Skeletal muscle tissue (tissue), 4 donors: Measurements from ENCODE around the gene NAGA. TPM values are rescaled to one million over a fixed set of nuclear protein-coding genes. Genes with fewer than 3 reads are reported as not detected.

Source experiments
- H3K27ac ChIP-seq: one replicate; pipeline ENCODE4 v1.7.0; 2013; ENCODE audit warnings: mild to moderate bottlenecking, low read depth, low read length, inconsistent platforms
- H3K27me3 ChIP-seq, 3 donors: one replicate each; pipeline ENCODE4 v1.7.0; 2013; ENCODE audit warnings: low read length in 3 of 3; ENCODE audit not compliant: control insufficient read depth in 3 of 3, insufficient read depth in 3 of 3
- H3K36me3 ChIP-seq, 3 donors: one replicate each; pipeline ENCODE4 v1.7.0; 2013; ENCODE audit warnings: low read length in 3 of 3; ENCODE audit not compliant: control insufficient read depth in 3 of 3, insufficient read depth in 3 of 3
- H3K4me1 ChIP-seq, 3 donors: one replicate each; pipeline ENCODE4 v1.7.0; 2013; ENCODE audit warnings: low read length in 3 of 3, mild to moderate bottlenecking in 3 of 3; ENCODE audit not compliant: control insufficient read depth in 3 of 3, insufficient read depth in 3 of 3
- H3K4me3 ChIP-seq, 3 donors: one replicate each; pipeline ENCODE4 v1.7.0; 2013; ENCODE audit warnings: low read length in 3 of 3
- H3K9ac ChIP-seq, 3 donors: one replicate each; pipeline ENCODE4 v1.7.0; 2013; ENCODE audit warnings: low read length in 3 of 3, mild to moderate bottlenecking in 3 of 3, moderate library complexity in 2 of 3, low read depth in 1 of 3
- H3K9me3 ChIP-seq, 3 donors: one replicate each; pipeline ENCODE4 v1.7.0; 2013; ENCODE audit warnings: low read length in 3 of 3; ENCODE audit not compliant: control insufficient read depth in 3 of 3
- total RNA-seq: library from RNA; depleted of rRNA; stranded (reverse); fragments of >200 nt; gene quantifications from one replicate; pipeline ENCODE4 v1.2.3, GENCODE V29; 2014
- donor health status: Osteomylitis.

Gene NAGA
- total RNA-seq, 1 donor from 2014 or later = 26.1 TPM

GRCh38 chr22:42067671-42068251 is 2.9 kb downstream of the NAGA start:
- Histone ChIP-seq H3K9me3 (no peaks in the 10 kb centered on the region), H3K4me3 (no peak overlapping the region), H3K9ac (no peak overlapping the region), H3K27me3 (no peaks in the 10 kb centered on the region), H3K4me1 (peaks cover 19 to 25% (median 20%) of the 10 kb centered on the region in 3 donors), H3K27ac (no peak overlapping the region), H3K36me3 (peaks cover 39% of the 10 kb centered on the region in 3 donors)

GRCh38 chr22:42066937-42067336 is 3.7 kb downstream of the NAGA start:
- H3K27me3 ChIP-seq = no peaks in the 10 kb centered on the region
- peaks cover 44 to 45% (median 45%) of the 10 kb centered on the region in 3 donors for H3K36me3 ChIP-seq
- no peak overlapping the region for H3K9ac ChIP-seq
- no peaks in the 10 kb centered on the region for H3K9me3 ChIP-seq
- no peak overlapping the region for H3K27ac ChIP-seq
- H3K4me3 ChIP-seq = no peak overlapping the region
- peaks cover 19 to 25% (median 20%) of the 10 kb centered on the region in 3 donors for H3K4me1 ChIP-seq

- Histone ChIP-seq H3K27ac (no peak overlapping the region), H3K9me3 (no peaks in the 10 kb centered on the region), H3K9ac (no peak overlapping the region), H3K4me1 (peaks cover 13 to 19% (median 14%) of the 10 kb centered on the region in 3 donors), H3K36me3 (peaks cover 47 to 49% (median 49%) of the 10 kb centered on the region in 3 donors), H3K4me3 (no peak overlapping the region), H3K27me3 (no peaks in the 10 kb centered on the region)
These were observed 4.4 kb downstream of the NAGA start for GRCh38 chr22:42066126-42066761.

- Histone ChIP-seq H3K4me1 (peaks cover 9 to 14% (median 10%) of the 10 kb centered on the region in 3 donors), H3K36me3 (peaks cover 54 to 56% (median 56%) of the 10 kb centered on the region in 3 donors), H3K4me3 (no peak overlapping the region), H3K27me3 (no peaks in the 10 kb centered on the region), H3K27ac (no peak overlapping the region), H3K9me3 (no peaks in the 10 kb centered on the region), H3K9ac (no peak overlapping the region)
These were observed 5.0 kb downstream of the NAGA start for GRCh38 chr22:42065438-42066125.

GRCh38 chr22:42064629-42065028 is 6.0 kb downstream of the NAGA start:
- Histone ChIP-seq H3K4me1 (peaks cover 3 to 7% (median 3%) of the 10 kb centered on the region in 3 donors), H3K9me3 (no peaks in the 10 kb centered on the region), H3K27me3 (no peaks in the 10 kb centered on the region), H3K4me3 (no peak overlapping the region), H3K9ac (no peak overlapping the region), H3K36me3 (peaks cover 64 to 65% (median 65%) of the 10 kb centered on the region in 3 donors), H3K27ac (no peak overlapping the region)

GRCh38 chr22:42062506-42063170 is 8.0 kb downstream of the NAGA start:
- H3K9ac ChIP-seq = no peak overlapping the region
- no peak overlapping the region for H3K27ac ChIP-seq
- peaks cover 62 to 71% (median 69%) of the 10 kb centered on the region in 3 donors for H3K36me3 ChIP-seq

GRCh38 chr22:42061041-42061440 is 9.6 kb downstream of the NAGA start:
- no peak overlapping the region for H3K27ac ChIP-seq
- H3K4me1 ChIP-seq = no peaks in the 10 kb centered on the region
- no peak overlapping the region for H3K9ac ChIP-seq
- H3K9me3 ChIP-seq = peaks cover 0 to 6% (median 0%) of the 10 kb centered on the region in 3 donors
- H3K36me3 ChIP-seq = peaks cover 47 to 57% (median 53%) of the 10 kb centered on the region in 3 donors
- H3K27me3 ChIP-seq = no peaks in the 10 kb centered on the region
- no peak overlapping the region for H3K4me3 ChIP-seq

More at GRCh38 chr22:42062506-42063170, 8.0 kb downstream of the NAGA start:
- H3K4me1 ChIP-seq = no peaks in the 10 kb centered on the region
- no peak overlapping the region for H3K4me3 ChIP-seq
- no peaks in the 10 kb centered on the region for H3K27me3 ChIP-seq
- no peaks in the 10 kb centered on the region for H3K9me3 ChIP-seq

- Histone ChIP-seq H3K9ac (no peak overlapping the region), H3K4me3 (no peak overlapping the region), H3K27ac (no peak overlapping the region), H3K27me3 (no peaks in the 10 kb centered on the region), H3K4me1 (no peaks in the 10 kb centered on the region), H3K9me3 (peaks cover 0 to 6% (median 0%) of the 10 kb centered on the region in 3 donors), H3K36me3 (peaks cover 41 to 51% (median 48%) of the 10 kb centered on the region in 3 donors)
These were observed 10.1 kb downstream of the NAGA start for GRCh38 chr22:42060489-42060888.

- no peaks in the 10 kb centered on the region for H3K4me1 ChIP-seq
- peaks cover 0 to 6% (median 0%) of the 10 kb centered on the region in 3 donors for H3K9me3 ChIP-seq
These were observed 13.7 kb downstream of the NAGA start for GRCh38 chr22:42056757-42057511.

More at GRCh38 chr22:42056757-42057511, 13.7 kb downstream of the NAGA start:
- H3K27me3 ChIP-seq = no peaks in the 10 kb centered on the region
- H3K4me3 ChIP-seq = no peak overlapping the region
- H3K27ac ChIP-seq = no peak overlapping the region
- peaks cover 27 to 33% (median 32%) of the 10 kb centered on the region in 3 donors for H3K36me3 ChIP-seq
- no peak overlapping the region for H3K9ac ChIP-seq
